Fibroblast of mammary gland (primary cell): ENCODE measurements around the gene FKBP15.
"Not testable (repeated sequence)": the region's sequence is repeated elsewhere in the genome, so short reads cannot be mapped to it uniquely, and the experiment has no call there.

ENCODE experiments used
- DNase-seq: peaks from one replicate; pipeline ENCODE4 v3.0.0-alpha.2; 2010; ENCODE audit warnings: low read depth
- H3K4me3 ChIP-seq: 2 replicates; pipeline ENCODE4 v1.5.1; 2011; ENCODE audit warnings: low read depth, mild to moderate bottlenecking, low read length, moderate library complexity; ENCODE audit not compliant: control insufficient read depth
- CTCF ChIP-seq: conservative IDR thresholded peaks from 2 replicates; pipeline ENCODE4 v1.5.1; 2011; ENCODE audit warnings: low read depth, low read length, inconsistent platforms; ENCODE audit not compliant: control insufficient read depth, insufficient read depth

FKBP15 gene

GRCh38 chr9:113245894-113246293 is 24.8 kb upstream of the FKBP15 start:
- no peak overlapping the region for H3K4me3 ChIP-seq
- no peak for DNase-seq

GRCh38 chr9:113244556-113244955 is 23.5 kb upstream of the FKBP15 start:
- no peak overlapping the region for H3K4me3 ChIP-seq
- no peak for DNase-seq
- TF ChIP-seq CTCF, result no peak

More at GRCh38 chr9:113245894-113246293, 24.8 kb upstream of the FKBP15 start:
- TF ChIP-seq CTCF, result no peak

GRCh38 chr9:113241161-113241560 is 20.1 kb upstream of the FKBP15 start:
- H3K4me3 ChIP-seq, result no peak overlapping the region
- no peak for DNase-seq
- TF ChIP-seq CTCF, result no peak

- no peak overlapping the region for H3K4me3 ChIP-seq
- no peak for TF ChIP-seq CTCF
- DNase-seq, result peak; percentile 23
These were observed 17.8 kb upstream of the FKBP15 start for GRCh38 chr9:113238859-113239232.

- no peak for TF ChIP-seq CTCF
- H3K4me3 ChIP-seq, result no peak overlapping the region
- no peak for DNase-seq
These were observed 17.3 kb upstream of the FKBP15 start for GRCh38 chr9:113238202-113238858.

GRCh38 chr9:113237026-113237425 is 15.9 kb upstream of the FKBP15 start:
- no peak for TF ChIP-seq CTCF
- no peak for DNase-seq
- H3K4me3 ChIP-seq, result no peak overlapping the region

- DNase-seq, H3K4me3 ChIP-seq: not testable (repeated sequence)
These were observed 14.7 kb upstream of the FKBP15 start for GRCh38 chr9:113235701-113236255.
